GM21619 (cell line): Measurements from ENCODE around the gene FAM25A.
"Not testable (repeated sequence)": the region's sequence is repeated elsewhere in the genome, so short reads cannot be mapped to it uniquely, and the experiment has no call there.

Experiments used
- ATAC-seq: cut with Tn5 transposase; IDR thresholded peaks from one replicate; pipeline ENCODE4 v1.9.1; 2021; ENCODE audit not compliant: unreplicated experiment

Gene FAM25A

GRCh38 chr10:87009134-87009696 is 10.9 kb upstream of the FAM25A start:
- ATAC-seq, result not testable (repeated sequence)

GRCh38 chr10:87013528-87013927 is 6.6 kb upstream of the FAM25A start:
- not testable (repeated sequence) for ATAC-seq

- not testable (repeated sequence) for ATAC-seq
Measured at GRCh38 chr10:87014986-87015716, 4.9 kb upstream of the FAM25A start.

GRCh38 chr10:87018127-87018526 is 2.0 kb upstream of the FAM25A start:
- not testable (repeated sequence) for ATAC-seq

- ATAC-seq, result not testable (repeated sequence)
Measured at GRCh38 chr10:87019066-87019465, 1.0 kb upstream of the FAM25A start.

DNA sequence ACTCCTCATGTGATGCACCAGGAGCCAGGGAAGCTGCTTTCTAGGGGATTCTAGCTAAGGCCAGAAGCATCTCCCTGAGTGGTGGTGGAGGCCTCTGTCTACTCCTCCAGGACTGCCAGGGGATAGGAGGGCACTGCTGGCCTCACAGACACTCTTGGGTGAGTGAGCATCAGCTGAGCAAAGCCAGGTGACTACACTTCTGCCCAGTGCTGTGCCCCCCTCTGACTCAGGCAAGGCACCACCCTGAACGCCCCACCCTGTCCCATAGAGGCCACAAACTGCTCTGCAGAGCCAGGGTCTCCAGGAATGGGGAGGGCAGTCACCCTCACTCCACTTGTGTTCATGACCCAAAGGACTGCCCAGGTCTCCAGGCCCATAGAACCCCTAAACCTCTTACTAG is 590 bp upstream of the FAM25A start:
- ATAC-seq, result not testable (repeated sequence)

DNA sequence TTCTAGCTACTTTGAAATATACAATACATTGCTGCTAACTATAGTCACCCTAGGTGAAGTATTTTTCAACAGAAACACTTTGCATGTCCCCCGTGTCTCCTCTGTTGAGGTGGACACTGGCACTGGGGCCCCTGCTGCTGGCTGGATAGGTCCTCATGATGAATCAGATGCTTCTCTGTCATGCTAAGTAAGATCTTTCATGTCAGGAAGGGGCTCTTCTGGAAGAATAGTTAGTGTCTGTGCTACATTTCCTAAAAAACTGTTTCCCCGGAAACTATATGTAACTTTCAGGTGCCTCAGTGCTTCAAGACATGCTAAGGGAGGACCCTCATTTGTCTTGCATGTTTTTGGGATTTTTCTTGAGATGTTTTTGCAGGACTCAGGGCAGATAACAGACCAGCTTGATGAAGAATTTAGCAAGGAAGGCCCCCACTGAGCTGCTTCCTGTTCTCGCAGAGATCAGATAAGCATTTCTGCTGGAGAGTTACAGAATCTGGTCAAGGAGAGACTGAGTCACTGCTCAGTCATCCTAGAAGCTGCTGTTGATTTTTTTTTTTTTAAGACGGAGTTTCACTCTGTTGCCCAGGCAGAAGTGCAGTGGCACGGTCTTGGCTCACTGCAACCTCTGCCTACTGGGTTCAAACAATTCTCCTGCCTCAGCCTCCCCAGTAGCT is 5.3 kb downstream of the FAM25A start:
- ATAC-seq, result not testable (repeated sequence)

- ATAC-seq, result not testable (repeated sequence)
Measured at GRCh38 chr10:87026747-87027508, 6.8 kb downstream of the FAM25A start.

DNA sequence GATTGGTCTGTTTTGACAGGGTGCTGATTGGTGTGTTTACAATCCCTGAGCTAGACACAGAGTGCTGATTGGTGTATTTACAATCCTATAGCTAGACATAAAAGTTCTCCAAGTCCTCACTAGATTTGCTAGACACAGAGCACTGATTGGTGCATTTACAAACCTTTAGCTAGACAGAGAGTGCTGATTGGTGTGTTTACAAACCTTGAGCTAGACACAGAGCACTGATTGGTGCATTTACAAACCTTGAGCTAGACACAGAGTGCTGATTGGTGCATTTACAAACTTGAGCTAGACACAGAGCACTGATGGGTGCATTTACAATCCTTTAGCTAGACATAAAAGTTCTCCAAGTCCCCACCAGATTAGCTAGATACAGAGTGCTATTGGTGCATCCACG is 10.3 kb downstream of the FAM25A start:
- not testable (repeated sequence) for ATAC-seq

GRCh38 chr10:87030912-87031635 is 11.0 kb downstream of the FAM25A start:
- ATAC-seq, result no peak

GRCh38 chr10:87036623-87037022 is 16.5 kb downstream of the FAM25A start:
- ATAC-seq, result no peak

- ATAC-seq, result no peak
Measured at GRCh38 chr10:87038286-87038717, 18.2 kb downstream of the FAM25A start.

DNA sequence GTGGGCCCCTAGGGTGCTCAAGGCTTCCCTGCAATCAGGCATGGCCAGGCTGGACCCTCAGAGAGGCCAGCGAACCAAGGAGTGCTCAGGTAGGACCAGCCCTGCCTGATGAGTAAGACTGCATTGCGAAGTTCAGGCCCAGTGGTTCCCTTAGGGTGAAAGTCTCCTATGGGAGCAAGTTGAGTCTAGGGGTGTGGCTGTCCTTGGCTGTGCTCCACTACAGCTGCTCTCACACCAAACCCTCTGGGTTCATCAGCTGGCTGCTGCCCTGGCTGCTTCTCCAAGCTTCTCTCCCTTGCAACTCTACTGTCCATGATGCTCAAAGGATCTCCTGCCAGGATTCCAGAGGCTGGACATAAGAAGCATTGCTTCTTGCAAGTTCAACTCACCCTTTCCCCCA is 18.7 kb downstream of the FAM25A start:
- ATAC-seq, result no peak

GRCh38 chr10:87043579-87043978 is 23.5 kb downstream of the FAM25A start:
- not testable (repeated sequence) for ATAC-seq

DNA sequence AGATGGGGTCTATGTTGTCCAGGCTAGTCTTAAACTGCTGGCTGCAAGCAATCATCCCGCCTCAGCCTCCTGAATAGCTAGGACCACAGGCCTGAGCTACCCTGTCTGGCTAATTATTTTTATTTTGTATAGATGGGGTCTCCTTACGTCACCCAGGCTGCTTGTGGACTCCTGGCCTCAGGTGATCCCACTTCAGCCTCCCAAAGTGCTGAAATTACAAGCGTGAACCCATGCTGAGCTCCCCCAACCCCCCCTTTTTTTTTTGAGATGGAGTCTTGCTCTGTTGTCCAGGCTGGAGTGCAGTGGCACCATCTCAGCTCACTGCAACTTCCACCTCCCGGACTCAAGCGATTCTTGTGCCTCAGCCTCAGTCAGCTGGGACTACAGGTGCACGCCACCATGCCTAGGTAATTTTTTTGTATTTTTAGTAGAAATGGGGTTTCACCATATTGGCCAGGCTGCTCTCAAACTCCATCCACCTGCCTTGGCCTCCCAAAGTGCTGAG is 25.4 kb downstream of the FAM25A start:
- no peak for ATAC-seq

- no peak for ATAC-seq
Measured at GRCh38 chr10:87053111-87053510, 33.0 kb downstream of the FAM25A start.

- ATAC-seq, result no peak
Measured at GRCh38 chr10:87053577-87054181, 33.6 kb downstream of the FAM25A start.

DNA sequence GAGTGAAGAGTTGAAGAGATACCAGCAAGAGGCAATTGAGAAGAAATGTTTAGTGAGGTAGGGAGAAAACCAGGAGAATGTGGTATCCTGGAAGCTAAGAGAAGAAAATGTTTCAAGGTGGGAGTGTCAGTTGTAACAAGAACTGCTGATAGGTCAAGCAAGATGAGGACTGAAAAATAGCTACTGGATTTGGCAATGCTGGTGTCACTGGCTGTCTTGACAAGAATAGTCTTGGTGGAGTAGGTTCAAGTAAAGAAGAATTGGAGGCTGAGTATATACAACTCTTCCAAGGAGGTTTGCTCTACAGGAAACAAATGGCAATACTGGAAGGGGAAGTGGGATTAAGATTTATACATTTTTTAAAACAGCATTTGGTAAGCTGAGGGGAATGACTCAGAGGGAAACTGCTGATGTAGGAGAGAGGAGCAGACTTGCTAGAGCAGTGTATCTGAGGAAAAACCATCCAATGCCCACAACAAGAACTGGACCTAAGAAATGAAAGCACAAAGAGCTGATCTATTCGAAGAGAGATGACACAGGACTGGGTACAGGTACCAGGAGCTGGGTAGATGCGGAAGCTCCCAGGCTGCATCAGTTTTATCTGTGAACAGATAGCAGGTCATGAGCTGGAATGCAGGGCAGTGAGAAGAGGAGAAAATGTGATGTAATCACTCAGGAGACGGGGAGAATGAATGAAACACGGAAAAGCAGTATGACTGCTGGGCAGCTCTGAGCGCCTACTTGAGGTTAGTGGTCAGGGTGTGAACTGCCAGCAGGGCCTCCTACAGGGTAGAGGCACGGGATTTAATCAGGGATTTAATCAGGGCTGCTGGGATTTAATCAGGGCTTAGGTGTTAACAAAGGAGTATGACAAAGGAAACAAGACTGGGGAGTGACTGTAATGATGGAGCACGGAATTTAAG is 34.5 kb downstream of the FAM25A start:
- ATAC-seq, result no peak

- no peak for ATAC-seq
Measured at GRCh38 chr10:87058171-87058570, 38.1 kb downstream of the FAM25A start.
